Measurements from ENCODE around the gene ARHGAP33. TPM values are rescaled to one million over a fixed set of nuclear protein-coding genes. Genes with fewer than 3 reads are reported as not detected.

Gene ARHGAP33
- polyA plus RNA-seq, 1 experiment = 1.2 TPM

DNA sequence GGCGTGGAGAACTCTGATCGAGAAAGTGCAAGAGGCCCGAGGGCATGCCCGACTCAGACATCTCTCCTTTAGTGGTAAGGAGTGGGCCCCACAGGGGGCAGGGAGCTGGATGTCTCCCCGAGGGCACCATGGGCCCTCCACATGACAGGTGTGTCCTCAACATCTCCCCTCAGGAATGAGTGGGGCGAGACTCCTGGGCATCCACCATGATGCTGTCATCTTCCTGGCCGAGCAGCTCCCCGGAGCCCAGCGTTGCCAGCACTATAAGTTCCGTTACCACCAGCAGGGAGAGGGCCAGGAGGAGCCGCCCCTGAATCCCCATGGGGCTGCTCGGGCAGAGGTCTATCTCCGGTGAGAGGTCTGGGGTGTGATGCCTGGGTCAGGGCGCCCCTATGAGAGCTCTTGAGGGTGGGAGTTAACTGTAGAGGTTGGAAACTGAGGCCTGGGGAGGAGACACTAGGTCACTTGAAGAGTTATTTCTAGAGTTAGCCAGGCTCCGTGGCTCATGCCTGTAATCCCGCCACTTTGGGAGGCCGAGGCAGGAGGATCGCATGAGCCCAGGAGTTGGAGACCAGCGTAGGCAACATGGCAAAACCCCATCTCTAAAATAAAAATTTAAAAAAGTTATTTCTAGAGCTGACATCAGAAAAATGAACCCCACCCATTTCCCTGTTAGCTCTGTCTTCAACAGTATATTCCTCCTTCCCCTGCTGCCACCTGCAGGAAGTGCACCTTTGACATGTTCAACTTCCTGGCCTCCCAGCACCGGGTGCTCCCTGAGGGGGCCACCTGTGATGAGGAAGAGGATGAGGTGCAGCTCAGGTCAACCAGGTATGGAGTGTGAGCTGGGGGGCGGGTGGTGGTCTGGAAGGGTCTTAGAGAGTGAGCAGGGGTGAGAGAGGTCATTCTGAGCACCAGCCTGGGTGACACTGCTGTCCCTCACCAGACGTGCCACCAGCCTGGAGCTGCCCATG, 38.2 kb upstream of the ARHGAP33 start:
- POLR2A ChIA-PET = interaction anchor here (0.6 to 0.8 kb wide), 4 partner anchors 11 to 35 kb away, joined by 3 to 4 read pairs (median 3); partner anchors contain the start of gene LIN37
- Histone ChIP-seq H3K27ac (ENCODE audit: low read depth, low read length) (no peak overlapping the region), H3K9me3 (ENCODE audit: control insufficient read depth, insufficient read depth, low read length) (no peaks in the 10 kb centered on the region; the same call in 1 of the 2 replicates), H3K27me3 (ENCODE audit: control insufficient read depth, insufficient read depth, low read length) (no peaks in the 10 kb centered on the region), H3K4me3 (ENCODE audit: low read depth, low read length) (no peak overlapping the region)
- CTCF ChIA-PET = no interaction called here
- DNase-seq (ENCODE audit: low read depth, low spot score) = no peak
- TF ChIP-seq, protein P1, sequence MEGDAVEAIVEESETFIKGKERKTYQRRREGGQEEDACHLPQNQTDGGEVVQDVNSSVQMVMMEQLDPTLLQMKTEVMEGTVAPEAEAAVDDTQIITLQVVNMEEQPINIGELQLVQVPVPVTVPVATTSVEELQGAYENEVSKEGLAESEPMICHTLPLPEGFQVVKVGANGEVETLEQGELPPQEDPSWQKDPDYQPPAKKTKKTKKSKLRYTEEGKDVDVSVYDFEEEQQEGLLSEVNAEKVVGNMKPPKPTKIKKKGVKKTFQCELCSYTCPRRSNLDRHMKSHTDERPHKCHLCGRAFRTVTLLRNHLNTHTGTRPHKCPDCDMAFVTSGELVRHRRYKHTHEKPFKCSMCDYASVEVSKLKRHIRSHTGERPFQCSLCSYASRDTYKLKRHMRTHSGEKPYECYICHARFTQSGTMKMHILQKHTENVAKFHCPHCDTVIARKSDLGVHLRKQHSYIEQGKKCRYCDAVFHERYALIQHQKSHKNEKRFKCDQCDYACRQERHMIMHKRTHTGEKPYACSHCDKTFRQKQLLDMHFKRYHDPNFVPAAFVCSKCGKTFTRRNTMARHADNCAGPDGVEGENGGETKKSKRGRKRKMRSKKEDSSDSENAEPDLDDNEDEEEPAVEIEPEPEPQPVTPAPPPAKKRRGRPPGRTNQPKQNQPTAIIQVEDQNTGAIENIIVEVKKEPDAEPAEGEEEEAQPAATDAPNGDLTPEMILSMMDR (IDR thresholded peaks at IDR 0.05; ENCODE audit: low read depth, low read length) = 0 out of 2 replicates have a peak, but pooled peaks have one; percentile 9

DNA sequence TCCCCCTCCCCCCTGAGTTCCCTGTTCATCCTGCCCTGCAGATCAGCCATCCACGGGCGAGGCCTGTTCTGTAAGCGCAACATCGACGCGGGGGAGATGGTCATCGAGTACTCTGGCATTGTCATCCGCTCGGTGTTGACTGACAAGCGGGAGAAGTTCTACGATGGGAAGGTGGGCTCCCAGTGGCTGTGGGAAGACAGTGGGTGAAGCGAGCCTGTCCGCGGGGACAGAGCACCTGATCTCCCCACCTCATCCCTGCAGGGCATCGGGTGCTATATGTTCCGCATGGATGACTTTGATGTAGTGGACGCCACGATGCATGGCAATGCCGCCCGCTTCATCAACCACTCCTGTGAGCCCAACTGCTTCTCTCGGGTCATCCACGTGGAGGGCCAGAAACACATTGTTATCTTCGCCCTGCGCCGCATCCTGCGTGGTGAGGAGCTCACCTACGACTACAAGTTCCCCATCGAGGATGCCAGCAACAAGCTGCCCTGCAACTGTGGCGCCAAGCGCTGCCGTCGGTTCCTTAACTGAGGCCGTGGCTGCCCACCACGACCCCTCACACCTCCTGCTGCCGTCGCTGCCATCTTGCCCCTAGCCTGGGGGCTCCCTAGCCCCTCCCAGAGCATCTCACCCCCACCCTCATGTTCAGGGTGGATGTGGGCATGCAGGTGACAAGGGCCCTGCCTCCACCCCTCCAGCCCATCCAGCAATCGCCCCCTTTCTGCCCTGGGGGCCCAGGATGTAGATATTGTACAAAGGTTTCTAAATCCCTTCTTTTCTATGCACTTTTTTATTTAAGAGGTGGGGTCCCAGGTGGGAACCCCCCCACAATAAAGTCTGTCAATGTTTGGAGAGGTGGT, 37.1 kb upstream of the ARHGAP33 start:
- TF ChIP-seq, protein P1 (IDR thresholded peaks at IDR 0.05; ENCODE audit: low read depth, low read length) = no peak
- Histone ChIP-seq H3K4me3 (ENCODE audit: low read depth, low read length) (no peak overlapping the region), H3K27me3 (ENCODE audit: control insufficient read depth, insufficient read depth, low read length) (no peaks in the 10 kb centered on the region), H3K27ac (ENCODE audit: low read depth, low read length) (no peak overlapping the region), H3K9me3 (ENCODE audit: control insufficient read depth, insufficient read depth, low read length) (no peaks in the 10 kb centered on the region; the same call in 1 of the 2 replicates)
- ChIA-PET CTCF (no interaction called here), POLR2A (interaction anchor here (0.7 kb wide), 1 partner anchor 10 kb away, joined by 3 read pairs; the partner anchor contains the start of gene LIN37)
- no peak for DNase-seq (ENCODE audit: low read depth, low spot score)

DNA sequence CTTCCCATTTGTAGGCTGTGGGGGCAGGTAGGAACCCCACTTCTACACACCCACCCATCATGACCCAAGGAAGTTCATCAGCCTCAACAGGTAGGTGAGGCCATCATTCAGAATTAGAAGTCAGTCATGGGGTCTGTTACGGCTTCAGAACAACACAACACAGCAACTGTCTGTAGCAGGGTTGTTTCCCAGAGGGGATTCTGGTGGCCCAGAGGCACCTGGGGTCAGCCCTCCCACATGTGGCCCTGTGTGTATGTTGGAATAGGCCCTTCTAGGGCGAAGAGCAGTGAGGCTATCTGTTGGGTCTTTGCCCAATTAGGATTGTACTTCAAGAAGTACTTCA, 36.5 kb upstream of the ARHGAP33 start:
- Histone ChIP-seq H3K9me3 (ENCODE audit: control insufficient read depth, insufficient read depth, low read length) (no peaks in the 10 kb centered on the region; the same call in 1 of the 2 replicates), H3K27ac (ENCODE audit: low read depth, low read length) (no peak overlapping the region), H3K4me3 (ENCODE audit: low read depth, low read length) (no peak overlapping the region), H3K27me3 (ENCODE audit: control insufficient read depth, insufficient read depth, low read length) (no peaks in the 10 kb centered on the region)
- ChIA-PET CTCF (no interaction called here), POLR2A (no interaction called here)
- TF ChIP-seq, protein P1 (IDR thresholded peaks at IDR 0.05; ENCODE audit: low read depth, low read length) = no peak
- DNase-seq (ENCODE audit: low read depth, low spot score) = no peak

DNA sequence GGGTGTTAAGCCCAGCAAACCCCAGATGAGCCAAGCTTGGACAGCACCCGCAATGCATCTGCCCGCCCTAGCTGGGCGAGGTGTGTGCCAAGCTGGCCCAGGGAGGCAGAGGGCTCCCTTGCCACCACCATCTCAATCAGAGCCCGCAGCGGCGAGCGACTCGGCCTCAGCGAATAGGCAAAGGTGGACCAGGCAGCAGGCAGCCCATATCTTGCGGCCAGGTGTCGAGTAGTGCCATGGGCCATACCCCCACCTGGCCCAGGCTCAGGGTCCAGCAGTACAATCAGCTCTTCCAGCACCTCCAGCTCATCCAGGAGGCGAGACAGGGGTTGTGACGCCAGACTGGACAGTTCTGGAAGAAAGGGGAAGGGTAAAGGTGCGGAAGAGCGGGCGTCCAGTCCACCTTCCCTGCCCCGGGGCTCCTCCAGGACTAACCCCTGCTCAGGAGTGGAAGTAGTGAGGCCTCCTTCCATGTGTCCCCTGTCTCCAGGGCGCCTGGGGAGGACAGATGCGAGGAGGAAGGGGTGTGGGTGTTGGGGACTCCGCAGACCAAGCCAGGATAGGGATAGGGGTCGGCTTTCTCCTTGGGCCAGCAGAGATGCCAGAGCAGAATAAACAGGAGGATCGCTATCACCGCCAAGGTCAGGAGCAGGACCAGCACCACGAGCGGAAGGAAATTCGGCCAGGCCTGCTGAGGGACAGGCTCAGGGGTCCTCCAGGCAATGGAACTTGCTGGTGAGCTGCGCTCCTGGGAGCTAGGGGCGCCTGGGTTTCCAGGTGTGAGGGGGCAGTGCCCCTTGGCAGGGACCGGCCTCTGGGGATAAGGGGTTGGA, 35.9 kb upstream of the ARHGAP33 start:
- CTCF ChIA-PET = no interaction called here

More for the DNA sequence above, 35.9 kb upstream of the ARHGAP33 start:
- no peak for DNase-seq (ENCODE audit: low read depth, low spot score)
- Histone ChIP-seq H3K4me3 (ENCODE audit: low read depth, low read length) (peak overlapping the region; percentile 65), H3K27ac (ENCODE audit: low read depth, low read length) (no peak overlapping the region), H3K27me3 (ENCODE audit: control insufficient read depth, insufficient read depth, low read length) (no peaks in the 10 kb centered on the region), H3K9me3 (ENCODE audit: control insufficient read depth, insufficient read depth, low read length) (no peaks in the 10 kb centered on the region; the same call in 1 of the 2 replicates)
- TF ChIP-seq, protein P1 (IDR thresholded peaks at IDR 0.05; ENCODE audit: low read depth, low read length) = no peak
- POLR2A ChIA-PET = interaction anchor here (0.5 to 1.9 kb wide), 6 partner anchors 7 to 91 kb away, joined by 3 to 16 read pairs (median 6); partner anchors contain the start of genes COX6B1, HSPB6 and LIN37
